A549 (cell line): Measurements from ENCODE around the gene CRIP2.

Experiments
- BHLHE40 ChIP-seq: IDR thresholded peaks from 2 replicates; pipeline ENCODE4 v1.6.1; 2012; ENCODE audit warnings: low read depth, low read length, inconsistent platforms
- CTCF ChIP-seq: fragments of >200 bp; sonication (Bioruptor Twin); formaldehyde crosslinking; IDR thresholded peaks from 3 replicates; pipeline ENCODE4 v1.5.1; 2016
- EP300 ChIP-seq, 2 experiments: fragments of >200 bp; sonication (Bioruptor Twin); formaldehyde crosslinking; IDR thresholded peaks; 2 replicates in 1 of 2; 3 replicates in 1 of 2; pipeline ENCODE4 v1.6.1; 2016 to 2017
- KDM1A ChIP-seq: fragments of 200-600 bp; sonication (generic); IDR thresholded peaks from 2 replicates; pipeline ENCODE4 v1.6.1; 2016; ENCODE audit warnings: low read depth, mild to moderate bottlenecking

- TF ChIP-seq EP300 (IDR thresholded peaks at IDR 0.05) (no peak), BHLHE40 (no peak), KDM1A (no peak), CTCF (no peak)
These were observed 18.6 kb upstream of the CRIP2 start for GRCh38 chr14:105455766-105456660.
